Breast epithelium (tissue), 3 donors: ENCODE measurements around the gene LPP.

ENCODE experiments used
- POLR2A ChIP-seq: fragments of 450-650 bp; IDR thresholded peaks from one replicate; pipeline ENCODE4 v1.6.1; 2016; ENCODE audit warnings: antibody characterized with exemption, mild to moderate bottlenecking, moderate library complexity
- TF ChIP-seq, protein P1 (sequence below), 3 donors: fragments of 450-650 bp; IDR thresholded peaks; one replicate each; pipeline ENCODE4 v1.5.1; 2016 to 2017; ENCODE audit warnings: antibody characterized with exemption in 3 of 3, mild to moderate bottlenecking in 3 of 3, moderate library complexity in 3 of 3

DNA sequence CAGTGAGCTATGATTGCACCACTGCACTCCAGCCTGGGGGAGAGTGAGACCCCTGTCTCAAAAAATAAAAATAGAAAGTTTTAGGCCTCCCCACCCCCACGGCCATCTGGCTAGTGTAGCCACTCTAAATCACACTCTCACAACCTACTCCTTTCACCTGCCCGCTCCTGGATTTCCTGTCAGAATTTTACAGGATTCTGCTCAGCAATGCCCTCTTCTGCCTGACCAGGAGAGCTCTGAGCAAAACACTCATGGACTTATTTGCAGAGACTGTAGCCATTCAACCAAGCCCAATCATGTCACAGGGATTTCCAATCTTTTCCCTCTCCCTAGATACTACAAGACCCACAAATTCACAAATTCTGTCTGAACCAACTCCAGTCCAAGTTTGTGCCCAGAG, 775.2 kb downstream of the LPP start:
- TF ChIP-seq, protein P1, sequence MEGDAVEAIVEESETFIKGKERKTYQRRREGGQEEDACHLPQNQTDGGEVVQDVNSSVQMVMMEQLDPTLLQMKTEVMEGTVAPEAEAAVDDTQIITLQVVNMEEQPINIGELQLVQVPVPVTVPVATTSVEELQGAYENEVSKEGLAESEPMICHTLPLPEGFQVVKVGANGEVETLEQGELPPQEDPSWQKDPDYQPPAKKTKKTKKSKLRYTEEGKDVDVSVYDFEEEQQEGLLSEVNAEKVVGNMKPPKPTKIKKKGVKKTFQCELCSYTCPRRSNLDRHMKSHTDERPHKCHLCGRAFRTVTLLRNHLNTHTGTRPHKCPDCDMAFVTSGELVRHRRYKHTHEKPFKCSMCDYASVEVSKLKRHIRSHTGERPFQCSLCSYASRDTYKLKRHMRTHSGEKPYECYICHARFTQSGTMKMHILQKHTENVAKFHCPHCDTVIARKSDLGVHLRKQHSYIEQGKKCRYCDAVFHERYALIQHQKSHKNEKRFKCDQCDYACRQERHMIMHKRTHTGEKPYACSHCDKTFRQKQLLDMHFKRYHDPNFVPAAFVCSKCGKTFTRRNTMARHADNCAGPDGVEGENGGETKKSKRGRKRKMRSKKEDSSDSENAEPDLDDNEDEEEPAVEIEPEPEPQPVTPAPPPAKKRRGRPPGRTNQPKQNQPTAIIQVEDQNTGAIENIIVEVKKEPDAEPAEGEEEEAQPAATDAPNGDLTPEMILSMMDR (IDR thresholded peaks at IDR 0.05): peak in 2 of 3 donors; percentile 13 to 21
- no peak for TF ChIP-seq POLR2A
